IPS-11a (cell line): ENCODE measurements around the gene SERPINA5.
"Not testable (repeated sequence)": the region's sequence is repeated elsewhere in the genome, so short reads cannot be mapped to it uniquely, and the experiment has no call there.

Source experiments
- H3K4me3 ChIP-seq: one replicate; pipeline ENCODE4 v1.5.1; 2013; ENCODE audit warnings: low read depth, low read length, control low read depth

The SERPINA5 gene

DNA sequence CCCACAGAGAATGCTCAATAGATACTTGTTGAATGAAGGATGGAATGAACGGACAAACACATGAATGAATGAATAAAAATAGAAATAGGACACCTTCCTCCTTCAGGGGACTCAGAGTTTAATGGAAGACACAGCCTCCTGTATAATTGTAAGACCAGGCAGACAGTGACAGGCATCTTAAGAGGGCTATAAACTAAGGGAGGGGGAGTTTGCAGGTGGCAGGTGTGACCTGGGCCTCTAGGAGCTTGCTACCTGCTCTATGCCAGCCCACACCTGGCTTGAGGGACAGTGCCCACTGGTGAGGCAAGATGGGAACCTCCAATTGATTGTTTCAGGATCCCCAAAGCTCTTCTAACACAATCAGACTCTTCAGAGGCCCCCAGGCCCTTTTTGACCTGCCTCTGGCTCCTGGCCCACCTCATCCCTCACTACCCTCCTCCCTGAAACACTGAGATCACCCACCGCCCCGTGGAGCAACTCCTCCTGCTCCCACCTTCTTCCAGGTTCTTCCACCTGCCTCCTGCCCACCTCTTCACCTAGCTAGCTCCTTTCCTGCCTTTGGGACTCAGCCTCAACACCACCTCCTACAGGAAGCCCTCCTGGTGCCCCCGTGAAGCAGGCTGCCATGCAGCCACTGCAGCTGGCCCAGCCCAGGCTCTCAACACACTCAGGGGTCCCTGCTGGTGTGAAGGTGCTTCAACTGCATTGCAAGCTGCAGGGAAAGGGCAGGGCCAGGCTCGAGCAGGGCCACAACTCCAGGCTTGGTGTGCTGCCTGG lies 40.3 kb downstream of the SERPINA5 start:
- no peak overlapping the region for H3K4me3 ChIP-seq

GRCh38 chr14:94622653-94623421 lies 41.6 kb downstream of the SERPINA5 start:
- H3K4me3 ChIP-seq = no peak overlapping the region

GRCh38 chr14:94623422-94623809 lies 42.2 kb downstream of the SERPINA5 start:
- H3K4me3 ChIP-seq = no peak overlapping the region

GRCh38 chr14:94623856-94624499 lies 42.8 kb downstream of the SERPINA5 start:
- no peak overlapping the region for H3K4me3 ChIP-seq

- no peak overlapping the region for H3K4me3 ChIP-seq
Observed at GRCh38 chr14:94624537-94625352, 43.5 kb downstream of the SERPINA5 start.

- H3K4me3 ChIP-seq = no peak overlapping the region
Observed at GRCh38 chr14:94625353-94625635, 44.1 kb downstream of the SERPINA5 start.

DNA sequence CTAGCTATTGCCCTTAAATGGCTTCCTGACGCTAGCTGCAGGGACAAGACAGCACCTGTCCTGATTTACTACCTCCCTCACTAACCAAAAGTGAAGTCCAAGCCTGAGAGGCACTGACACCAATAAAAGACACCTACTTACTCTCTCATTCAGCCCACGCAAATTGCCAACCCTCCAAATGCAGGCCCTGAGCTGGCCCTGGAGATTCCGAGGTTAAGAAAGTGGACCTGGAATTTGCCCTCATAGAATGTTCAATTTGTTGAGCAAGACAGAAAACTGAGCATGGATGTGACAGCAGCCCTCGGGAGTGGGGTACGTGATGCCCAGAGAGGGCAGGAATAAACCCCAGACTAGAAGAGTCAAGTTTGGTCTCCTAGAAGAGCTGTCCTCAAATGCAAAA lies 47.4 kb downstream of the SERPINA5 start:
- H3K4me3 ChIP-seq = no peak overlapping the region

- H3K4me3 ChIP-seq = no peak overlapping the region
Observed at GRCh38 chr14:94630396-94630795, 49.2 kb downstream of the SERPINA5 start.

DNA sequence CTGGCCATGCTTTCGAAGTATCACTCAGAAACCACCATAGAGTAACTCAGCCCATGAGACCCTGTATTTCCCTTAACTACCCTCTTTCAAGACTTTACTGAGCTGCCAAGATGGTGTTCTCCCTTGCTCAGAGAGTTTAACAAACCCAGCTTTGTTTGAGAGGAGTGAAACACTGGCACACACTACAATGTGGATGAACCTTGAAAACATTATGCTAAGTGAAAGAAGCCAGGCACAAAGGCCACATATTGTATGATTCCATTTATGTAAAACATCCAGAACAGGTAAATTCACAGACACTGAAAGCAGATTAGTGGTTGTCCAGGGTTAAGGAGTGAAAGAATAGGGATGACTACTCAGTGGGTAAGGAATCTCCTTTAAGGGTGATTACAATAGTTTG lies 49.8 kb downstream of the SERPINA5 start:
- H3K4me3 ChIP-seq = no peak overlapping the region

- H3K4me3 ChIP-seq = no peak overlapping the region
Observed at GRCh38 chr14:94631536-94632304, 50.5 kb downstream of the SERPINA5 start.

DNA sequence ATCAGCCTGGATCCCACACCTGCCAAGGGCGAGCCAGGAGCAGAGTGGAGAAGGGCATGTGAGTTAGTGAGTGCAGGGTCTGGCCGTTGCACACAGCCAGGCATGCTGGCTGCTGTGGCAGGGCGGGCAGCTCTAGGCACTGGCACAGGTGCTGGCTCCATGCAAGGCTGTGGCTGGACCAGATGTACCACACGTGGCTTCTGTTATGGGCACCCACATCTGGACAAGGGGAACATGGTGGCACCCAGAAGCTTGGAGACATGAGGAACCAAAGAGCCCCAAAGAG lies 51.0 kb downstream of the SERPINA5 start:
- H3K4me3 ChIP-seq = no peak overlapping the region

DNA sequence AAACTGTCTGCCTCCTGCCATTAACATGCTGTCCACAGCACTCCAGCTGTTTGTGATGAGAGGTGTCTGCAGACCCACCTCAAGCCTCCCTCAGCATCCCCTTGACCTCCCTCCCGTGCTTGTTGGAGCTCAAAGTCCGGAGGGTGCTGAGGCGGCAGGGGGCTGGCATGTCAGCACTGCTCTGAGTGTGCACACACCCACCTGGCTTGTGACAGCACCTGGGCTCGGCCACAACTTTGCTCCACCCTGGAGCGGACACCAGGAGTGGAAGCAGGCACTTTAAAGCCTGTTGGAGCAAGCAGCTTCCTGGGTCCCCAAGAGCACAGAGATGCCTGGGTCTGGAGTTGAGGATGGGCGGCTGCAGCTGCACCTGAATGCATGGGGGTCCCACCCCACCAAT lies 51.9 kb downstream of the SERPINA5 start:
- no peak overlapping the region for H3K4me3 ChIP-seq

DNA sequence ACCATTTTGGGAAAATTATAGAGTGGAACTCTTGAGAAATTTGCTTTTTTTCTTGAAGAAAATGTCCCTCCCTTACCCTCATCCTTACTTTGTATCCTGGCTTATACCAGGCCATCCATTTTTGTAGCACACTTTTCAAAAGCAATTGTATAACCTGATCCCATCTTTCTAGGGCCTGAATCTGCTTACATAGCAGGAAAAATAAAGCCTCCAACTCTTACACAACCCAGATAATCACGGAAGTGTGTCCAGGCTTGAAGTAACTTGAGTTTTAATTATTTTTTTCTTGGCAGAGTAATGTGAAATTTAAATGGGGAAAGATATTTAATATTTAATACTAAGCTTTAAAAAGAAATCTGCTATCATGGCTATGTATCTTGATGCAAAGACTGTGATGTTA lies 53.9 kb downstream of the SERPINA5 start:
- no peak overlapping the region for H3K4me3 ChIP-seq

DNA sequence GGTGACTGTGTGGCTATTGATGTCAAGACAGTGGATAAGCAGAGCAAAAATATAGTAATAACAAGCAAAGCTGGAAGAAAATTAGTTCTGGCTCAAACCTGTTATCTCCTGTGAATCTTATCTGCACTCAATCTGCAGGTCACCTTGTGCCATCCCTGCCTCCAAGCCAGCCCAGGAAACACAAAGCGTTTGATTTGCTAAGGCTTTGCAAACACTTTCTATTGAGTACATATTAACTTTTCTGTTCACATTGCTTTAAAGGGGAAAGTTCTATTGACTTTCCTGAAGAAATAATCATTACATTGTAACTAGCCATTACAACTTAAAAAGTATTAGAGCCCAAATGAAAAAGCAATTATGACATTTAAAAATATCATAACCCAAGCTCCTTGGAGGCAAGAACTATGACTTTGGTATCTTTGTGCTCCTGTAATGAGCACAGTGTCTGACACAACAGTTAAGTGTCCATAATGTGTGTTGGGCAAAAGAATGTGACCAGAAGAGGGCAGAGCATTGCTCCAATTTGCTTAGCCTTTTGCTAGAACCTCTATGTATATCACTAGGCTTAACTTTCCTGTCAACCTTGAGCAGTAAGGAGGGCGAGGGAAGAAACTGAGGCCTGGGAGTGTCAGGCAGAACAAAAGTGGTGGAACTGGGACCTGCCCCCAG lies 55.7 kb downstream of the SERPINA5 start:
- H3K4me3 ChIP-seq = no peak overlapping the region

GRCh38 chr14:94637814-94638213 lies 56.6 kb downstream of the SERPINA5 start:
- not testable (repeated sequence) for H3K4me3 ChIP-seq

- H3K4me3 ChIP-seq = no peak overlapping the region
Observed at GRCh38 chr14:94638339-94638738, 57.1 kb downstream of the SERPINA5 start.

GRCh38 chr14:94638961-94639817 lies 58.0 kb downstream of the SERPINA5 start:
- no peak overlapping the region for H3K4me3 ChIP-seq

DNA sequence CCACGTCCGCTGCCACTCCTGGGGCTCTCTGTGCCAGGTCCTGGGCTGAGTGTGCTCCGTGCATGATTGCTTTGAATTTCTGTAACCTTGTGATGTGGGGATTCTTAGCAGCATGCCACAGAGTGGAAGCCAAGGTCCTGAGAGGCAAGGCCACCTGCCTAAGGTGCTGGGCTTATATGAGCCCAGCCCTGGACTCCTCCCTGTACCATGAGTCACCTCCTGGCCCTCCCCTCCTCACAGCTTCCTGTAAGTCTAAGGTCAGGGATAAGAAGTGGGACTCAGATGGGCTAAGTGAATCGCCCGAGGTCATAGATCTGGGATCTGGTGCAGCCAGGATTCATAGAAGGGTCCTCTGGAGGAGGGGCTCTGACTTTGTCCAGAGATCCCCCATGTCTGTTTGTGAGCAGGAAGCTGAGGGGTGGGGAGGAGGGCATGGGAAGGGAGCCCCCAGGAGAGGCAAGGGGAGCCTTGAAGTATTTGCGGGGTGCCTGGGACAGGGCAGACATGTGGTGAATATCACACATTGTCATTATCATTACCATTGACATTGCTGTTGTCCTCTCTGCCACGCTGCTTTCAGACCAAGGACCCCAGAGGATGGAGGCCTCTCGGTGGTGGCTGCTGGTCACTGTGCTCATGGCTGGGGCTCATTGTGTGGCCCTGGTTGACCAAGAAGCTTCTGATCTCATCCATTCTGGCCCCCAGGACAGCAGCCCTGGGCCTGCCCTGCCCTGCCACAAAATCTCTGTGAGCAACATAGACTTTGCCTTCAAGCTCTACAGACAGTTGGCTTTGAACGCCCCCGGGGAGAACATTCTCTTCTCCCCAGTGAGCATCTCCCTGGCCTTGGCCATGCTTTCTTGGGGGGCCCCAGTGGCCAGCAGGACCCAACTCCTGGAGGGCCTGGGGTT lies 59.8 kb downstream of the SERPINA5 start:
- no peak overlapping the region for H3K4me3 ChIP-seq
